Panc1 (cell line): Measurements from ENCODE around the gene TMEM109. TPM values are rescaled to one million over a fixed set of nuclear protein-coding genes. Genes with fewer than 3 reads are reported as not detected.

ENCODE experiments used
- ATAC-seq: fragments of 200-7000 bp; cut with Tn5 transposase; 2 replicates; pipeline ENCODE4 v1.9.1; 2020; ENCODE audit warnings: mild to moderate bottlenecking, moderate library complexity
- BruUV-seq: library from RNA; stranded (reverse); fragments of 400-500 nt; replicated peaks from 2 replicates; lab custom pipeline; 2021; lab: Mats Ljungman, UMichigan
- CTCF ChIA-PET: fragments of 300-600 bp; sonication (Branson Sonifier 250); formaldehyde crosslinking; loops from one replicate; lab custom pipeline; 2022; ENCODE audit warnings: antibody characterized with exemption; lab: Charles Lee
- POLR2A ChIA-PET: fragments of 300-600 bp; sonication (Branson Sonifier 250); formaldehyde crosslinking; loops from one replicate; lab custom pipeline; 2022; ENCODE audit warnings: antibody characterized with exemption; lab: Charles Lee
- DNase-seq: peaks from one replicate; pipeline ENCODE4 v3.0.0-alpha.2; 2010; ENCODE audit warnings: low read depth, low spot score
- H3K27ac ChIP-seq: 2 replicates; pipeline ENCODE4 v1.5.1; 2011; ENCODE audit warnings: mild to moderate bottlenecking, low read length, inconsistent platforms
- H3K27me3 ChIP-seq: fragments of 200-500 bp; sonication (Bioruptor generic); 2 replicates; pipeline ENCODE4 v1.6.0; 2014; ENCODE audit warnings: low read length, inconsistent platforms; ENCODE audit not compliant: control insufficient read depth, insufficient read depth
- H3K36me3 ChIP-seq: fragments of 200-500 bp; sonication (Bioruptor generic); 2 replicates; pipeline ENCODE4 v1.5.1; 2014; ENCODE audit warnings: inconsistent platforms, mild to moderate bottlenecking, low read length, moderate library complexity; ENCODE audit not compliant: control insufficient read depth, insufficient read depth
- H3K4me1 ChIP-seq: 2 replicates; pipeline ENCODE4 v1.5.1; 2011; ENCODE audit warnings: inconsistent platforms, mild to moderate bottlenecking, low read length, moderate library complexity; ENCODE audit not compliant: control insufficient read depth, insufficient read depth
- H3K4me3 ChIP-seq, 2 experiments: 2 replicates each; pipeline ENCODE4 v1.5.1; 2011 to 2012; ENCODE audit warnings: low read depth in 2 of 2, low read length in 2 of 2, mild to moderate bottlenecking in 2 of 2, inconsistent platforms in 1 of 2, moderate library complexity in 1 of 2
- H3K9me3 ChIP-seq: fragments of 200-500 bp; sonication (Bioruptor generic); 2 replicates; pipeline ENCODE4 v1.5.1; 2014; ENCODE audit warnings: low read depth, mild to moderate bottlenecking, inconsistent platforms, low read length, moderate library complexity; ENCODE audit not compliant: control insufficient read depth, insufficient read depth
- POLR2AphosphoS5 ChIP-seq: IDR thresholded peaks from 2 replicates; pipeline ENCODE4 v1.6.1; 2012; ENCODE audit warnings: mild to moderate bottlenecking, low read depth, low read length, moderate library complexity
- REST ChIP-seq, 2 experiments: IDR thresholded peaks; 2 replicates each; pipeline ENCODE4 v1.6.1; 2011 to 2012; ENCODE audit warnings: low read depth in 2 of 2, control low read depth in 1 of 2, low read length in 1 of 2, mild to moderate bottlenecking in 1 of 2, moderate library complexity in 1 of 2; ENCODE audit not compliant: insufficient read depth in 1 of 2
- SIN3A ChIP-seq: IDR thresholded peaks from 2 replicates; pipeline ENCODE4 v1.6.1; 2012; ENCODE audit warnings: low read depth, mild to moderate bottlenecking, low read length, moderate library complexity, borderline replicate concordance; ENCODE audit not compliant: insufficient read depth
- TCF7L2 ChIP-seq: IDR thresholded peaks from 2 replicates; pipeline ENCODE4 v1.6.1; 2011; ENCODE audit warnings: mild to moderate bottlenecking, low read depth, low read length, inconsistent platforms
- in situ Hi-C: cut with HindIII; loops from 2 replicates; pipeline ENCODE4 v1.10.0; 2016; ENCODE audit warnings: low sequenced_read_pairs, low pct_unique_long_range_greater_than_20kb
- intact Hi-C: fragments of 100-400 bp; cut with micrococcal nuclease; formaldehyde crosslinking; loops from one replicate; pipeline ENCODE4 v1.10.0; 2022; ENCODE audit not compliant: unreplicated experiment
- total RNA-seq: library from RNA; stranded (reverse); gene quantifications from one replicate; pipeline ENCODE4 v1.2.1, GENCODE V29; 2021; ENCODE audit not compliant: unreplicated experiment
- TF ChIP-seq, protein P1 (sequence below): fragments of 450-650 bp; IDR thresholded peaks from 2 replicates; pipeline ENCODE4 v1.5.1; 2017; ENCODE audit warnings: mild to moderate bottlenecking

TMEM109 gene
- total RNA-seq, 1 experiment from 2014 or later: 91.8 TPM

DNA sequence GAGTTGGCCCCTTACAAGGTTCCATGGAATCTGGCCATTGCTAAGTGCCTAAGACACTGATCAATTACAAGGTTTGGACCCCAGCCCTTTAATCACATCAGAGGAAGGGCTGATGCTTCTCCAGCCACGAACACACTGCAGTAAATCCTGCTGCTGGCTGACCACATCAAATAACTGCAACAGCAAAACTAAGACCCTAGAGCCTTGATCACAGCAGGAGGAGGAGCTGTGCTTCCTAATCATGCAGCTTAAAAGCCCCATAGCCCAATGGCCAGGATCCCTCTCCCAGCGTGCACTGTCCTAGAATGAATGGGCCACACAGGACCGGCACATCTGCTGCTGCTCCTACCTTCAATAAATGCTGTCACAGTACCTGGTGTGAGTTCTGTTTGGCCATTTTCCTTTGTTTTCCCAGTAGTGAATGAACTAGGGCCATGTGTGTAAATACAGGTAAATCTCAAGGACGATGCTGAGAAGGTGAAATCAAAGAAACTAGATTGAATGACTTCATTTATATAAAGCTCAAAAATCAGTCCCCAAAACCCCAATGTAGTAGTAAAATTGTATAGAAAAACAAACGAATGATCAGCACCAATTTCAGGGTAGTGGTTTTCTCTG, 33.9 kb upstream of the TMEM109 start:
- Histone ChIP-seq H3K9me3 (no peaks in the 10 kb centered on the region), H3K4me3 (no peak overlapping the region), H3K36me3 (no peaks in the 10 kb centered on the region), H3K27ac (no peak overlapping the region), H3K4me1 (no peaks in the 10 kb centered on the region), H3K27me3 (no peaks in the 10 kb centered on the region)
- ATAC-seq: no peak
- no peak for DNase-seq
- in situ Hi-C loops (no loop called here), intact Hi-C loops (no loop called here)
- POLR2A ChIA-PET: interaction anchor here (0.6 kb wide), 1 partner anchor 1776 kb away, joined by 5 read pairs; no protein-coding TSS in a partner anchor
- BruUV-seq: no TSS peak
- CTCF ChIA-PET: no interaction called here
- no peak for TF ChIP-seq TCF7L2
- no peak for TF ChIP-seq REST (IDR thresholded peaks at IDR 0.05; ENCODE audit: insufficient read depth in 1 of 2, low read depth in 2 of 2, low read length in 1 of 2)
- no peak for TF ChIP-seq SIN3A
- TF ChIP-seq POLR2AphosphoS5: no peak
- TF ChIP-seq, protein P1, sequence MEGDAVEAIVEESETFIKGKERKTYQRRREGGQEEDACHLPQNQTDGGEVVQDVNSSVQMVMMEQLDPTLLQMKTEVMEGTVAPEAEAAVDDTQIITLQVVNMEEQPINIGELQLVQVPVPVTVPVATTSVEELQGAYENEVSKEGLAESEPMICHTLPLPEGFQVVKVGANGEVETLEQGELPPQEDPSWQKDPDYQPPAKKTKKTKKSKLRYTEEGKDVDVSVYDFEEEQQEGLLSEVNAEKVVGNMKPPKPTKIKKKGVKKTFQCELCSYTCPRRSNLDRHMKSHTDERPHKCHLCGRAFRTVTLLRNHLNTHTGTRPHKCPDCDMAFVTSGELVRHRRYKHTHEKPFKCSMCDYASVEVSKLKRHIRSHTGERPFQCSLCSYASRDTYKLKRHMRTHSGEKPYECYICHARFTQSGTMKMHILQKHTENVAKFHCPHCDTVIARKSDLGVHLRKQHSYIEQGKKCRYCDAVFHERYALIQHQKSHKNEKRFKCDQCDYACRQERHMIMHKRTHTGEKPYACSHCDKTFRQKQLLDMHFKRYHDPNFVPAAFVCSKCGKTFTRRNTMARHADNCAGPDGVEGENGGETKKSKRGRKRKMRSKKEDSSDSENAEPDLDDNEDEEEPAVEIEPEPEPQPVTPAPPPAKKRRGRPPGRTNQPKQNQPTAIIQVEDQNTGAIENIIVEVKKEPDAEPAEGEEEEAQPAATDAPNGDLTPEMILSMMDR: no peak

GRCh38 chr11:60880643-60881282, 33.2 kb upstream of the TMEM109 start:
- intact Hi-C loops: no loop called here
- TF ChIP-seq POLR2AphosphoS5 (no peak), REST (IDR thresholded peaks at IDR 0.05; ENCODE audit: insufficient read depth in 1 of 2, low read depth in 2 of 2, low read length in 1 of 2) (no peak), SIN3A (no peak)
- TF ChIP-seq, protein P1: no peak
- no peak for DNase-seq
- CTCF ChIA-PET: no interaction called here
- H3K4me1 ChIP-seq: no peaks in the 10 kb centered on the region
- no TSS peak for BruUV-seq
- H3K36me3 ChIP-seq: no peaks in the 10 kb centered on the region
- no peak overlapping the region for H3K4me3 ChIP-seq
- ATAC-seq: no peak
- in situ Hi-C loops: no loop called here
- H3K27ac ChIP-seq: no peak overlapping the region
- POLR2A ChIA-PET: interaction anchor here (0.6 kb wide), 1 partner anchor 1776 kb away, joined by 5 read pairs; no protein-coding TSS in a partner anchor
- no peaks in the 10 kb centered on the region for H3K27me3 ChIP-seq
- H3K9me3 ChIP-seq: no peaks in the 10 kb centered on the region
